ENCODE results near the gene GRAP.
"Not testable (repeated sequence)": the region's sequence is repeated elsewhere in the genome, so short reads cannot be mapped to it uniquely, and the experiment has no call there.

Gene GRAP

DNA sequence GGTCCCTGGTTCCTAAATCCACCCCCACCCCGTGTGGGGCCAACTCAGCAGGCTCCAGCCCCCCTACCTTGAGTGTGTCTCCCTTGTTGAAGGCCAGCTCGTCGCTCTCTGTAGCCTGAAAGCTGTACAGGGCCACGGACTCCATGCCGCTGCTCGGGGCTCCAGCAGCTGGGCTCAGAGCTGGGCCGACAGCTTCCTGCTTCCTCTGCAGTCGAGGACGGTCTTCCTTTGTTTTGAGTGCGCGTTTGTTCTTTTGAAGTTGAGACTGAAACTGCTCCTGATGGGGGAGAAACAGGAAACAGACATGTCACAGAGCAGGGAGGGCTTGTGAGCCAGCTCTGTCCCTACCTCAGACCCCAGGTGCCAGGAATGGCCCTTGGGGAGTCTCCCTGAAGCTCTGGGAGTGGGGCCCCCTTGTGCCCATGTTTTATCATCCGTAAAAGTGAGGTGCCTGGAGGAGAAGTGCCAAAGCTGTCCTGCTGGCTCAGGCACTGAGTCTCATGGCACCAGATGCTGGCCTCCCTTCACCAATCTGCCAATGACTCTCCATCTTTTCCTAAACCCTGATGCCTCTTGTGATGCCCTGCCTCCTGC, at the start of gene GRAP:
GRAP (minus strand) TSS at position 176 of the 594 bp plus-strand sequence; CDS start at position 145, 31 bp downstream.
- H3K27ac ChIP-seq: not testable (repeated sequence)

DNA sequence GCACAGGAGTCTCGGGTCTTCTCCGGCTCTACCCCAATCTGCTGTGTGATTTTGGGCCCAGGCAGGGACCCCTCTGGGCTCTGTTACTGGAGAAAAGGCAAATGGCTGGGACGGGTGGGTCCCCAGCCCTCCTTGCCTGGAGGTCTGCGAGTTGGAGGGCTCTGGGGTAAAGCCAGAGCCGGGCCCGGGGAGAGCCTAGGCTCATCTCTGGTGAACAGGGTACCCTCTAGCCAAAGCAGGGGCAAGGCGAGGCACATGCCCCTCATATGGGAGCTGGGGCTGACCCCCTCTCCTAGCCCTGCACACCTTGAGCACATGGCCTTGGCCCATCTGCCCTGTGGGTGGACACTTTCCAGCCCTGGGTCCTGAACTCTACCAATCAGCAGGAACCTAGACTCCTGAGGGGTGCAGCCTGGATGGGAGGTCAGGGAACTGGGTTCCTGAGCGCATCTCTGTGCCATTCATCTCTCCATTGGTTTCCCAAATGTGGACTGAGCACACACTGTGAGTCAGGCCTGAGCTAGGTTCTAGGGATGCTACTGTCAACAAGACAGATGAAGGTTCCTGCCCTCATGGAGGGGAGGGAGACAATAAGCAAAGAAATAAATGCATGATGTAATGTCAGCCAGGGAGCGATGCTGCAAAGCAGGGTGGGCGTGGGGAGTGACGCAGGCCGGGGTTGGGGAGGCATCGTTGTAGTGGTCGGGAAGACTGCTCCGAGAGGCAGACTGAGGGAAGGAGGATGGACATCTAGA, 47.1 kb upstream of the GRAP start:
- not testable (repeated sequence) for H3K27ac ChIP-seq

DNA sequence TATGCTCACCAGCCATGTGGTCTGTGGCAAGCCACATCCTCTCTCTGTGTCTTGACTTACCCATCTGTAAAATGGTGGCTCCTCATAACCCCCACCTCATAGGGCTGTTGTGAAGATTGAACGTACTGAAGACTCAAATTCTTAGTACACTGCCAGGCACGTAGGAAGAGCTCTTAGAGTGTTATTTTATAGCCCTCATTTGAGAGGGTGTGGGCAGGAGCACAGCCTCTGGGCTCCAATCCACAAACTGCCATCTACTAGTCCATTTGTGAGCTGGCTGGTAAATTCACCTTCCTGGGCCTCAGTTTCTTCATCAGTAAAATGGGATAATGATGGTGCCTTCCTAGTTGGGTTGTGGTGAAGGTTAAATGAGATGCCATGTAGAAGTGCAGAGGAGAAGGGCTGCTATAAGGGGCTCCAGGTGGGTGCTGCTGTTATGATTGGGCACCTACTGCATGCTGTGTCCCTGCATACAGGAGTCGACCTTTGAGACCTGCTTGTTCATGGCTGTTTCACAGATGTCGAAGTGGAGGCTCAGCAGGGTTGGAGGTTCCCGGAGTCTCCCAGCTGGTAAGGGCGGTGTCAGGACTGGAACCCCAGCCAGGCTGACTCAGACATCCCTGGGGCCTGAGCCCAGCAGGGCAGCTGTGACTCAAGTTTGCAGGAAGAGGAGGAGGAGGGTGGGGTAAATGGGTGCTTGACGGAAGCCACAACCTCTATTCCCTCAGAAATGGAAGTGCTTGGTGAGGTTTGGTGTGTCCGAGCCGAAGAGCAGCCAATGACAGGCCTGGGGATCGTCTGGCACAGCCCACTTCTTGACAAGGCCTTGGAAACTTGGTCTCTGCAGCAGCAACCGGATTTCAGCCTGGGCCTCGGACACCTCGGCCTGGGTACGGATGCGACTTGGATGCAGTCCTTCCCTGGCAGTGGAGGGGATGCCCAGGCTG, 46.3 kb upstream of the GRAP start:
- H3K27ac ChIP-seq: not testable (repeated sequence)

DNA sequence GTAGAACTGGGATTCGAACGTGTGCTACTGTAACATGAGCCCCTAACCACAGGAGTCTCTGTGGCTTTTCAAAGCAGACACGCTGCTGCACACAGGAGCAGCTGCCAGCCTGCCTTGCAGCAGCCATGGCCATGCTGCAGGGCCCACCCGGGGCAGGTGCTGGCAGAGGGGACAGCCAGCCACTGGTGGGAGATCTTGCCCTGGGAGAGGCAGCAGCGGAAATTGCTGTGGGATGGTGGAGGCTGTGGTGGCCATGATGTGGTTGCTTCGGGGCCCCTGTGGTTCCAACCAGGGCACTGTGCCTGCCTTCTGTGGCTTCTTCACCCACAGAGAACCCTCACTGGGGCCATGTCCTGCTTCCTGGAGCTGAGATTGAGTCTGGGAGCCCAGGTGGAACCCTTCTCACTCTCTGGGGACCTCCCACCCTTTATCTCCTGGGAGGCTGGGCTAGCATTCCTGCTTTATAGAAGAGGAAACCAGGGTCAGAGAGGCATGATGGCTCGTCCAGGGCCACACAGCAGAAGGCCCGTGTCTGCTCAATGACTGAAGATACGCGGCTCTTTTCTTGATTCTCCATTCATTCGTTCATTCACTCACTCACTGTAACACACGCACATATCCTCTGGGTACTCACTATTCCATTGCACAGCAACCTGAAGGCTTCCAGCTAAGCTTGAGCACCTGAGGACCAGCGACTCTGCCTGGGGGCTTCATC, 43.5 kb upstream of the GRAP start:
- not testable (repeated sequence) for H3K27ac ChIP-seq

DNA sequence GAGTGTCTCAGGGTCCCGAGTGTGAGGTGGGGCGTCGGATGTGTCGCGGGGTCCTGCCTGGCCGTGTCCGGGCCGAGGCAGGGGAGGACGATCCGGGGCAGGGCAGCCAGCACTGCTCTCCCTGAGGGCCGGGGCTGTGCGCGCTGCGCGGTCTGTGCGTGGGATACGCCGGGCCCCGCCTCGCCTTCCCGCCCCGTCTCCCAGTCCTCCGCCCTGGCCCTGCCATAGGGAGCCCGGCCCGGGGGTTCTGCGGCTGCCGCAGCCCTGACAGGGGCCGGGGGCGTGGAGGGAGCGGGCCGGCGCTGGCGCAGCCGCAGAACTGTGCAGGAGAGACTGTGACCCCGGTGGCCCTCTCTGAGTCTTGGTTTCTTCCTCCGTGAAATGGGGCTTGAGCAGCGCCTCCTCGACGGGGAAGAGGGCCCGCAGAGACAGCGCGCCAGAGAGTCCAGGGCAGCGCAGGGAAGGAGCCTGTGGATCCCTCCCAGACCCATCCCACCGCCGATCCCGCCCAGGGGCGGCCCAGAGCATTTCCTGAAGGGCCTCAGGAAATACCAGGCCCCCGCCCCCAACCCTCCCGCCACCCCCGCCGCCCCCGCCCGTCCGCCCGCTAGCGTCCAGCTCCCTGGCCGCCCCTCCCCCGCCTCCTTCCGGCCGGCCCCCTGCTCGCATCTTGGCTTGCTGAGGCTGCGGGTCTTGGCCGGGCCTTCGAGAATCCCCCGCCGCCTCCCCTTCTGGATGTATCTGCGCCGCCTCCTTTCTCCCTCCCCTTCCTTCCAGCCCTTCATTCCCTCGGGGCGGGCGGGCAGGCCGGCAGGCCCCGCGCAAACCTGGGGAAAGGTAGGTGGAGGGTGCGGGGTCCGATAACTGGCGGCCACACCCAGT, 42.3 kb upstream of the GRAP start:
- H3K27ac ChIP-seq: not testable (repeated sequence)

DNA sequence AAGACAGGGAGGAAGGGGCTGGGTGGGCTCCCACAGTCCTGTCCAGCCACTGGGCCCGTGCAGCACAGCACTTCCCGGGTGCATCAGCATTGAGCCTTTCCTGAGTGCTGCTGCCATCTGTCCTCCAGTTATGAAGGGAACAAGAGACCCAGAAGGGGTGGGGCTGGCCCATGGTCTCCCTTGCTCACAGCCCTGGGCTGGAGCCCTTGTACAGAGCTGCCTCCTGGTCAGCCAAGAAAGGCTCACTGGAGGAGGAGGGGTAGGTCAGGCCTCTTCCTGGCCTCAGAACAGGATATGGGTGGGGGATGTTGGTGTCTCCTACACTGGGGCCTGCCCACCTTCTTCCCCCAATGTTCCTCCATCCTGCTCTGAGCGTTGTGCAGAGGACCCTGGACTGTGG, 30.6 kb upstream of the GRAP start:
- H3K27ac ChIP-seq: not testable (repeated sequence)

DNA sequence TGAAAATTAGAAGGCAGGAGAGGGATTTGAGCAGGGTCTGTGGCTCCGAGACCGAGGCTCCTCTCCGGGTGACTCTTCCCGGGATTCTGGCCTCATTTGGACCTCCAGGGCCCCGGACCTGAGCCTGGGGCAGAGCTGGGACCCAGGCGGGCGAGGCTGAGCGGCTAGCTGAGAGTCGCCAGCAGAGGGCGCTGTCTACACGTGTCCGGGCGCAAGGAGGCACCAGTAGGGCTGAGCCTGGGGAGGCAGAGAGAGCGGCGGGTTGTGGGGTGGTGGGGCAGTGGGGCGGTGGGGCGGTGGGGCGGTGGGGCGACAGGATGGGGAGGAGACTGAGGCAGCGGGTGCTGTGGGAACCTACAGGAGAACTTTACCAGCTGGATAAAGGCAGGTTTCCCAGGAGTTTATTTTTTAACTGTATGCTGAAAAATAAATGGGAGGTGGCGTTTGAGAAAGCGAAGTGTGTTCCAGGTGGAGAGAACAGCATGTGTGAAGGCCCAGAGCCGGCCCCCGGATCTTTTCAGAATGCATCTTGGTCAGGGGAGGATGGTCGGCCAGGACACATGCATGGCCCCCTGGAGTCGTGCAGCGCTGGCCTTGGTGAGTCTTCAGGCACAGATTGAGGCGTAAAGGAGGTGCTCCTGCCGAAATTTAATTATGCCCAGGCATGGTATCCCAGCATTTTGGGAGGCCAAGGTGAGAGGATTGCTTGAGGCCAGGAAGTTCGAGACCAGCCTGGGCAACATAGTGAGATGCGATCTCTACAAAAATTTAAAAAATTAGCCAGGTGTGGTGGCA, 29.8 kb upstream of the GRAP start:
- TF ChIP-seq, protein P1, sequence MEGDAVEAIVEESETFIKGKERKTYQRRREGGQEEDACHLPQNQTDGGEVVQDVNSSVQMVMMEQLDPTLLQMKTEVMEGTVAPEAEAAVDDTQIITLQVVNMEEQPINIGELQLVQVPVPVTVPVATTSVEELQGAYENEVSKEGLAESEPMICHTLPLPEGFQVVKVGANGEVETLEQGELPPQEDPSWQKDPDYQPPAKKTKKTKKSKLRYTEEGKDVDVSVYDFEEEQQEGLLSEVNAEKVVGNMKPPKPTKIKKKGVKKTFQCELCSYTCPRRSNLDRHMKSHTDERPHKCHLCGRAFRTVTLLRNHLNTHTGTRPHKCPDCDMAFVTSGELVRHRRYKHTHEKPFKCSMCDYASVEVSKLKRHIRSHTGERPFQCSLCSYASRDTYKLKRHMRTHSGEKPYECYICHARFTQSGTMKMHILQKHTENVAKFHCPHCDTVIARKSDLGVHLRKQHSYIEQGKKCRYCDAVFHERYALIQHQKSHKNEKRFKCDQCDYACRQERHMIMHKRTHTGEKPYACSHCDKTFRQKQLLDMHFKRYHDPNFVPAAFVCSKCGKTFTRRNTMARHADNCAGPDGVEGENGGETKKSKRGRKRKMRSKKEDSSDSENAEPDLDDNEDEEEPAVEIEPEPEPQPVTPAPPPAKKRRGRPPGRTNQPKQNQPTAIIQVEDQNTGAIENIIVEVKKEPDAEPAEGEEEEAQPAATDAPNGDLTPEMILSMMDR (conservative IDR thresholded peaks at IDR 0.05): peak; percentile 13; the same call in 1 of the 2 replicates

DNA sequence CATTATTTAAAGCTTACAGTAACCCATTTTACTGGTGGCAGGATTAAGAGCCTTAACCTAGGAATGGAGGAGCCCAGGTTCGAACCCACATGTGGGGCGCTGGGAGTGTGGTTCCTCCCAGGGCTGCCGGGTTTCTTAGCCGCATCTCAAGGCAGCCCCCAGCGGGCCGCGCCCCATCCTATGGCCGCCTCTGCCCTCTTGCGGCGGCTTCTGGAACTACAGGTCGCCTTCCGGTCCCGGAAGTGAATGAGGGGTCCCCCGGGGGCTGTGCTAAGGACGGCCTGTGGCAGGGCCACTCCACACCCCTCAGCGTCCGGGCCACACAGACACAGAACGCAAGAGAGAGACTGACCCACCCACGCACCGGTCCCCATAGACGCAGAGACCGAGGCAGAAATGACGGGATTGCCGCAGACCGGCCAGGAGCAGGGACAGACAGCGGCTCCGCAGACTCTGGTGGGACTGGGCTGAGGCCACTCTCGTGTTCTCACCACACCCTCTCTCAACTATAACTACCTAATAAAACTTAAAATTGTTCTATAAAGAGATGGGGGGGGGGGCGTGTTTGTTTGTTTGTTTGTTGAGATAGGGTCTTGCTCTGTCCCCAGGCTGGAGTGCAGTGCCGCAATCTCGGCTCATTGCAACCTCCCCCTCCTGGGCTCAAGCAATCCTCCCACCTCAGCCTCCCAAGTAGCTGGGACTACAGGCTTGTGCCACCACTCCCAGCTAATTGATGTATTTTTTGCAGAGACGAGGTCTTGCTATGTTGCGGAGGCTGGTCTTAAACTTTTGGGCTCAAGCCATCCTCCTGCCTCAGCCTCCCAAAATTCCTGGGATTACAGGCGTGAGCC, 23.8 kb upstream of the GRAP start:
- H3K27ac ChIP-seq: not testable (repeated sequence)

More for the DNA sequence above, 29.8 kb upstream of the GRAP start:
- H3K27ac ChIP-seq: not testable (repeated sequence)

DNA sequence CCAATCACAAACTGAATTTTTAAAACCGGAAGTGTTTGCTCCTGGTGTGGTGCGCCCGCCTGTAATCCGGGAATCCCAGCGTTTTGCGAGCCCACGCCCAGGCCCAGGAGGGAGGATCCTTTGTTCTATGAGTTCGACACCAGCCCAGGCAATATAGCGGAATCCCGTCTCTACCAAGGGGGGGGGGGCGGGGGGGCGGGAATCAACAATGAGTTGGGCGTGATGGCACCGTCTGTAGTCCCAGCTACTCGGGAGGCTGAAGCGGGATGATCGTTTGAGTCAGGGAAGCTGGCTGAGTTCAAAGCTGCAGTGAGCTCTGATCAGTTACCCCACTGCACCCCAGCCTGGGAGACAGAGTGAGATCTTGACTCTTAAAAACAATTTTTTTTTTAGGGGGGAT, 17.6 kb upstream of the GRAP start:
- not testable (repeated sequence) for H3K27ac ChIP-seq

DNA sequence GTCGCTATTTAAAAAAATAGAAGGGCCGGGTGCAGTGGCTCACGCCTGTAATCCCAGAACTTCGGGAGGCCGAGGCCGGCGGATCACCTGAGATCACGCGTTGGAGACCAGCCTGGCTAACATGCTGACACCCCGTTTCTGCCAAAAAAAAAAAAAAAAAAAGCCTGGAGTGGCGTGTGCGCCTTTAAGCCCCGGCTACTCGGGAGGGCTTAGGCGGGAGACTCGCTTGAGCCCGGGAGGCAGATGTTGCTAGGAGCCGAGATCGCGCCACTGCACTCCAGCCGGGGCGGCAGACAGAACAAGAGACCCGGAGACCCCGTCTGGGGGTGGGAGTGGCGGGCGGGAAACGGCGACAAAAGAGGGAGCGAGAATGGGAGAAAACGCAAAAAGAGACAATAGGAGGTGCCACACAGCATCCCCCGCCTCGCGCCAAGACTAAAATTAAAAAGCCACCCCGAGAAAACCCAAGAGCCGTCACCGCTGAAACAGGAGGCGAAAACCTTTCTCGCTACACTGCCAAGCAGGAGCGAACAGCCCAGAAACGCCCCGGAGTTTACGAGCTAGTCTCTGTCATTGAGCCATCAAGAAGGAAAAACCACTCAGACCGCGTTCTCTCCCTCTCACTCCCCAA, 16.7 kb upstream of the GRAP start:
- H3K27ac ChIP-seq: not testable (repeated sequence)

DNA sequence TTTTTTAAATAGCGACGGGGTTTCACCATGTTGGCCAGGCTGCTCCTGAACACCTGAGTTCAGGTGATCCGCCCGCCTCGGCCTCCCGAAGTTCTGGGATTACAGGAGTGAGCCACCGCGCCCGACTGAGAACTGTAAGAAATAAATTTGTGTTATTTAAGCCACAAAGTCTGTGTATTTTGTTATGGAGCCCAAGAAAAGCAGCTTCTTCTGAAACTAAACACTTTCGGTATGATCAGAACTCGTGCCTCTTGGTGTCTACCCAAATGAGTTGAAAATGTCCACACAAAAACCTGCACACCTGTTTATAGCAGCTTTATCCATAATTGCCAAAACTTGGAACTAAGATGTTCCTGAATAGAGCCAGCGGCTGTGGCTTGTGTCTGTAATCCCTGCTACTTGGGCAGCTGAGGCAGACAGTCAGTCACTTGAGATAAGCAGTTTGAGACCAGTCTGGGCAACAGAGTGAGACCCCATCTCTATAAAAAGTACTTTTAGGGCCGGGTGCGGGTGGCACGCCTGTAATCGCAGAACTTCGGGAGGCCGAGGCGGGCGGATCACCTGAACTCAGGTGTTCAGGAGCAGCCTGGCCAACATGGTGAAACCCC, 16.1 kb upstream of the GRAP start:
- H3K27ac ChIP-seq: not testable (repeated sequence)

DNA sequence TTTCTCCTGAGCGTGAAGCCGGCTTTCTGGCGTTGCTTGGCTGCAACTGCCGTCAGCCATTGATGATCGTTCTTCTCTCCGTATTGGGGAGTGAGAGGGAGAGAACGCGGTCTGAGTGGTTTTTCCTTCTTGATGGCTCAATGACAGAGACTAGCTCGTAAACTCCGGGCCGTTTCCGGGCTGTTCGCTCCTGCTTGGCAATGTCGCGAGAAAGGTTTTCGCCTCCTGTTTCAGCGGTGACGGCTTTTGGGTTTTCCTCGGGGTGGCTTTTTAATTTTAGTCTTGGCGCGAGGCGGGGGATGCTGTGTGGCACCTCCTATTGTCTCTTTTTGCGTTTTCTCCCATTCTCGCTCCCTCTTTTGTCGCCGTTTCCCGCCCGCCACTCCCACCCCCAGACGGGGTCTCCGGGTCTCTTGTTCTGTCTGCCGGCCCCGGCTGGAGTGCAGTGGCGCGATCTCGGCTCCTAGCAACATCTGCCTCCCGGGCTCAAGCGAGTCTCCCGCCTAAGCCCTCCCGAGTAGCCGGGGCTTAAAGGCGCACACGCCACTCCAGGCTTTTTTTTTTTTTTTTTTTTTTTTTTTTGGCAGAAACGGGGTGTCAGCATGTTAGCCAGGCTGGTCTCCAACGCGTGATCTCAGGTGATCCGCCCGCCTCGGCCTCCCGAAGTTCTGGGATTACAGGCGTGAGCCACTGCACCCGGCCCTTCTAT, 15.4 kb upstream of the GRAP start:
- H3K27ac ChIP-seq: not testable (repeated sequence)

DNA sequence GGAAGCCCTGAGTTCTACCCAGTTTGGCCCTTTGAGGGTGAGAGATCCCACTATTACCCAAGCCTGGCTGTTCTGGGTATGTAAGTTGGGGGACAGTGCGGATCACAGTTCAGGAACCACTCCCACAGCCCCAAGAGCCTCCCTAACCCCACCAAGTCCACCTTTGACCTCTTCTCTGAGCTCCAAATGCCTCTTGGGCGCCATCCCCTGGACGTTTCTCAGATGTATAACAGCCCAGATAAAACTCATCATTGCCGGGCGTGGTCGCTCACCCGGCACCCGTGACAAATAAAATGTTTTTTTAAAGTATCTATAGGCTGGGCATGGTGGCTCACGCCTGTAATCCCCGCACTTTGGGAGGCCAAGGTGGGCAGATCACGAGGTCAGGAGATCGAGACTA, 8.7 kb upstream of the GRAP start:
- not testable (repeated sequence) for H3K27ac ChIP-seq

DNA sequence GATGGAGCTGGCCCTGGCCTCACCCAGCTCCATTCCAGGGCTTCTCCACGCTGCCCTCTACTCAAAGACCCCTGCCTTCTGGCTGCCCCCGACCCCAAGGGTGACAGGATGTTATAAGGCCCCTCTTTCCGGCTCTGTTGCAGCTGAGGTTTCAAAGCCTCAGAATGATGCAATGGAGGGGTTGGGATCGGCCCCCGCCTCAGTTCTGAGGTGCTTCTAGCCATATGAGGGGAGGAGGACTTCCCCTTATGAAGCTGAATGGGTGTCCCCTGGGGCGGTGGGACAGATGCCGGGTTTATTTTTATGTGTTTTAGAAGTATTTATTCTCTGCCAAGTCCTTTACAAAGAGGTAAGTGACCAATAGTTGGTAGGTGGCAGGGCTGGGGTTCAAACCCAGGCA, 2.1 kb upstream of the GRAP start:
- not testable (repeated sequence) for H3K27ac ChIP-seq

DNA sequence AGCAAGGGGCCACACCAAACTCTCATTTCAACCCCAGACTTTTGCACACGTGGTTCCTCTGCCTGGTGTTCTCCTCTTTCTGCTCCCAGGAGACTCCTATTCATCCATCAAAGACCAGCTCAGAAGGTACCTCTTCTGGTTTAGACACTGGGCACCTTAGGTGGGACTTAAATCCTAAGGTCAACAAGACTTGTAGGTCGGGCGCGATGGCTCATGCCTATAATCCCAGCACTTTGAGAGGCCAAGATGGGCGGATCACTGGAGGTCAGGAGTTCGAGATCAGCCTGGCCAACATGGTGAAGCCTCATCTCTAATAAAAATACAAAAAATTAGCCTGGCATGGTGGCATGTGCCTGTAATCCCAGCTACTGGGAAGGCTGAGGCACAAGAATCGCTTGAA, 753 bp upstream of the GRAP start:
- H3K27ac ChIP-seq: not testable (repeated sequence)

DNA sequence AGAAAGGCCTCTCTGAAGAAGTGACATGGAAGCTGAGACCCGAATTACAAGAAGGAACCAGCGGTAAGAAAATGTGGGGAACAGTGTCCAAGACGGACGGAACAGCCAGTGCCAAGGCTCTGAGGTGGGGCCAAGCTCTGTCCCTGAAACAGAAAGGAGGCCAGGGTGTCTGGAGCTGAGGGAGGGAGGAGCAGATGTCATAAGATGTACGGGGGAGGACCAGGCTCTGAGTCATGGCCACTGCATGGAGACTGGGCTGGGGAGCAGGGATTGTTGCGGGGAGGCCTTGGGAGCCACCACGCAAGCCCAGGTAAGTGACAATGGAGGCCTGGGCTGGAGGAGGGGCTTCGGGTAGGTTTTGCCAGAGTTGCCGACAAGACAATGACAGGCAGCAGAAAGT, 2.1 kb downstream of the GRAP start:
- not testable (repeated sequence) for H3K27ac ChIP-seq
